WERI-Rb-1 (cell line): ENCODE data around the gene NPAS3.

ENCODE experiments used
- DNase-seq: peaks from one replicate; pipeline ENCODE4 v3.0.0-alpha.2; 2020
- H3K27ac ChIP-seq: fragments of 250-450 bp; sonication (Bioruptor Pico); 2 replicates; pipeline ENCODE4 v1.5.1; 2020; ENCODE audit warnings: mild to moderate bottlenecking, moderate library complexity
- H3K27me3 ChIP-seq: fragments of 250-450 bp; sonication (Bioruptor Pico); 2 replicates; pipeline ENCODE4 v1.5.1; 2021; ENCODE audit warnings: mild to moderate bottlenecking, low read depth, moderate library complexity; ENCODE audit not compliant: insufficient read depth, severe bottlenecking
- H3K36me3 ChIP-seq: fragments of 250-450 bp; sonication (Bioruptor Pico); 2 replicates; pipeline ENCODE4 v1.5.1; 2020; ENCODE audit warnings: mild to moderate bottlenecking, moderate library complexity
- H3K4me3 ChIP-seq: 2 replicates; pipeline ENCODE4 v1.5.1; 2011; ENCODE audit warnings: low read depth, mild to moderate bottlenecking, control low read depth, low read length
- H3K9me3 ChIP-seq: fragments of 250-450 bp; sonication (Bioruptor Pico); 2 replicates; pipeline ENCODE4 v1.5.1; 2021; ENCODE audit warnings: mild to moderate bottlenecking, moderate library complexity; ENCODE audit not compliant: severe bottlenecking
- CTCF ChIP-seq: IDR thresholded peaks from 2 replicates; pipeline ENCODE4 v1.5.1; 2011; ENCODE audit warnings: low read depth, mild to moderate bottlenecking, control low read depth, inconsistent platforms, low read length

NPAS3 gene

DNA sequence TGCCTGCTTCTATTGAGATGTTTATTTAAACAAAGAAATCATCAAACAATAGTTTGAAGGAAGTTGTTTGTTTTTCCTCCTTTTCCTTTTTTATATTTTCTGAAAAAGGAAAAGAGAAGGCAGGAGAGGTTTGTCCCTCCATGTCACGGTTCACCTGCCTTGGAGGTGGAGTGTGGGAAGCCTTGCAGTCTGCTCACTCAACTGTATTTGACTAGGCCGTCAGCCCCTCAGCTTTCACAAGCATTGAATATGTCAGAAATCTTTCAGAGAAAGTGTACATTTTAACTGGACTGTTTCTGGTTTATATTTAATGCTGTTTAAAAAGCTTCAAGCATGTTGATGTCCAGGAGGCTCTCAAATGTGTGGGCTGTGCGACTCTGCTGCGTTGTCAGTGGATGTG is 370.4 kb downstream of the NPAS3 start:
- no peaks in the 10 kb centered on the region for H3K9me3 ChIP-seq
- peak overlapping the region; percentile 54 for H3K27ac ChIP-seq
- no peak for TF ChIP-seq CTCF
- no peak overlapping the region for H3K4me3 ChIP-seq
- DNase-seq = peak; percentile 24
- H3K27me3 ChIP-seq = no peaks in the 10 kb centered on the region
- no peaks in the 10 kb centered on the region for H3K36me3 ChIP-seq

DNA sequence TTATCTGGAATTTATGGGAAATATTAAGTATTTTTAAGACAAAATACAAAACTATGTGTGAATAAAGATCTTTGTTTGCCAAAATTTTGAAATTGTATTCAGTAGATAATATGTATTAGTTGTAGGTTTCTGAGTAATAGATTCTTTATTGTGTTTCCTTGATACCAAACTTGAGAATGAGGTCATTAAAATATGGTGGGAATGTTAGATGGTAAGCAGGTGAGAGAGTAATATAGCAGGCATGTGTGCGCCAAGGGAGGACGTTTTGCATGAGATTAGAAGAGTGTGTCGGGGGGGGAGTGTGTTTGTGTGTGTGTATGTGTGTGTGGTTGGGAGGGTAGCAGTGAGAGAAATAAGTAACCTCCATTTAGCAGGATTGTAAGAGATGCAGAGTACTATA is 376.5 kb downstream of the NPAS3 start:
- H3K36me3 ChIP-seq = no peaks in the 10 kb centered on the region
- no peaks in the 10 kb centered on the region for H3K9me3 ChIP-seq
- no peak for DNase-seq
- no peaks in the 10 kb centered on the region for H3K27me3 ChIP-seq
- no peak overlapping the region for H3K4me3 ChIP-seq
- H3K27ac ChIP-seq = no peak overlapping the region
- TF ChIP-seq CTCF = no peak

- Histone ChIP-seq H3K36me3 (no peaks in the 10 kb centered on the region), H3K27me3 (no peaks in the 10 kb centered on the region), H3K9me3 (no peaks in the 10 kb centered on the region), H3K4me3 (no peak overlapping the region), H3K27ac (no peak overlapping the region)
- TF ChIP-seq CTCF = no peak
- no peak for DNase-seq
Observed at GRCh38 chr14:33315721-33316120, 377.0 kb downstream of the NPAS3 start.

- no peak for TF ChIP-seq CTCF
- no peak for DNase-seq
- no peaks in the 10 kb centered on the region for H3K36me3 ChIP-seq
- H3K27ac ChIP-seq = no peak overlapping the region
- no peaks in the 10 kb centered on the region for H3K9me3 ChIP-seq
- no peaks in the 10 kb centered on the region for H3K27me3 ChIP-seq
- no peak overlapping the region for H3K4me3 ChIP-seq
Observed at GRCh38 chr14:33317675-33318074, 379.0 kb downstream of the NPAS3 start.

GRCh38 chr14:33323979-33324378 is 385.3 kb downstream of the NPAS3 start:
- Histone ChIP-seq H3K27ac (peak overlapping the region; percentile 9; the same call in 1 of the 2 replicates), H3K27me3 (no peaks in the 10 kb centered on the region), H3K36me3 (no peaks in the 10 kb centered on the region), H3K9me3 (no peaks in the 10 kb centered on the region), H3K4me3 (no peak overlapping the region; the same call in 1 of the 2 replicates)
- peak; percentile 76 for DNase-seq
- no peak for TF ChIP-seq CTCF

DNA sequence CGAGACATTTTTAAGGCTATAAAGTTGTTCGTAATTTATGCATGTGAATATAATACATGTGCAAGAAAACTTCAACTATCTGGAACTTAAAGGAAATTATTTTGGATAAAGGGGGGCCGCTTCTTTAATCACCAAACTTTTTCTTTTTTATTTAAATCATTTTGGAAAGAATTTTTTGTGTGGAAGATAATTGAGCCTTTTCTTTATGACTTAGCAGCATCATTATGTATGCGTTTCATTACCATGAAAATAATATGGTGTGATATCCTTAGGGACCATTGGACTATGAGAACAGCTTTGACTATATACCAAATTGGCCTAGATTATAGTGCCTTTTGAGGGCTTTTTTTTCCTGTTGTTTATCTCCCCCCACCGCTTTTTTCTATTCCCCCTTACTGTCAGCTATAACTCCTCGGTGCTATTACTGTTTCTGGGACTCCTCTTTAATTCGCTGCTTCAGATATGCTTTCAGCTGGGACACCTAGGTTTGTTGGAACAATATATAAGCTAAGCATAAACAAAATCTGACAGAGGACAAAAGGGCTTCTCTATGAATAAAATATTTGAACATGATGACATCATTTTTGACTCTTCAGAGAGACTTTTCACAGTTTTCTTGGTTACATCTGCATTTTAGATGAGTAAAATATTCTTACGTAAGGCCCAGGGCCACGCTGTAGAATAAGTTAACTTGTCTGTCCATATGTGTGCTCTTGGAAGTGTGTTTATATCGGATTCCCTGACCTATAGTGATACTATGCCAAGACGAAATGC is 392.7 kb downstream of the NPAS3 start:
- H3K36me3 ChIP-seq = no peaks in the 10 kb centered on the region
- DNase-seq = no peak
- no peak overlapping the region for H3K4me3 ChIP-seq
- H3K27me3 ChIP-seq = no peaks in the 10 kb centered on the region
- no peak overlapping the region for H3K27ac ChIP-seq
- H3K9me3 ChIP-seq = no peaks in the 10 kb centered on the region
- no peak for TF ChIP-seq CTCF
